ENCODE data around the gene SLC7A1. TPM values are rescaled to one million over a fixed set of nuclear protein-coding genes. Genes with fewer than 3 reads are reported as not detected.

Gene SLC7A1
- total RNA-seq, 4 donors from 2014 or later: 87.5 to 127 (median 93.9) TPM

GRCh38 chr13:29516880-29517279 lies 78.6 kb downstream of the SLC7A1 start:
- H3K4me3 ChIP-seq: no peak overlapping the region
- no peak for TF ChIP-seq CTCF (IDR thresholded peaks at IDR 0.05)
- TF ChIP-seq POLR2A (IDR thresholded peaks at IDR 0.05): no peak
- H3K27me3 ChIP-seq: no peaks in the 10 kb centered on the region
- no peaks in the 10 kb centered on the region for H3K9me3 ChIP-seq
- no peak overlapping the region for H3K27ac ChIP-seq
- H3K4me1 ChIP-seq: peaks cover 0 to 20% (median 0%) of the 10 kb centered on the region in 3 donors
- DNase-seq: no peak
- peaks cover 25 to 100% (median 61%) of the 10 kb centered on the region in 3 donors for H3K36me3 ChIP-seq
- 89 to 95% methylated on average over 6 to 9 of the region's 12 CpGs for WGBS, 2 donors
- intact Hi-C loops (cut with DNase I): no loop called here

- Histone ChIP-seq H3K36me3 (peaks cover 25 to 100% (median 56%) of the 10 kb centered on the region in 3 donors), H3K4me1 (peaks cover 0 to 28% (median 0%) of the 10 kb centered on the region in 3 donors), H3K9me3 (no peaks in the 10 kb centered on the region), H3K4me3 (no peak overlapping the region), H3K27ac (no peak overlapping the region), H3K27me3 (no peaks in the 10 kb centered on the region)
- DNase-seq: no peak
- 86% methylated on average over 9 to 11 of the region's 11 CpGs for WGBS, 2 donors
- TF ChIP-seq CTCF (IDR thresholded peaks at IDR 0.05) (no peak), POLR2A (IDR thresholded peaks at IDR 0.05) (no peak)
- intact Hi-C loops (cut with DNase I): no loop called here
Observed at GRCh38 chr13:29516012-29516411, 79.5 kb downstream of the SLC7A1 start.

- Histone ChIP-seq H3K4me1 (peaks cover 0 to 32% (median 0%) of the 10 kb centered on the region in 3 donors), H3K27me3 (no peaks in the 10 kb centered on the region), H3K4me3 (no peak overlapping the region), H3K27ac (no peak overlapping the region), H3K36me3 (peaks cover 25 to 100% (median 56%) of the 10 kb centered on the region in 3 donors), H3K9me3 (no peaks in the 10 kb centered on the region)
- TF ChIP-seq CTCF (IDR thresholded peaks at IDR 0.05) (no peak), POLR2A (IDR thresholded peaks at IDR 0.05) (no peak)
- WGBS, 2 donors: 70 to 86% methylated on average over 2 of the region's 7 CpGs
- no peak for DNase-seq
- intact Hi-C loops (cut with DNase I): no loop called here
Observed at GRCh38 chr13:29515372-29515771, 80.1 kb downstream of the SLC7A1 start.

DNA sequence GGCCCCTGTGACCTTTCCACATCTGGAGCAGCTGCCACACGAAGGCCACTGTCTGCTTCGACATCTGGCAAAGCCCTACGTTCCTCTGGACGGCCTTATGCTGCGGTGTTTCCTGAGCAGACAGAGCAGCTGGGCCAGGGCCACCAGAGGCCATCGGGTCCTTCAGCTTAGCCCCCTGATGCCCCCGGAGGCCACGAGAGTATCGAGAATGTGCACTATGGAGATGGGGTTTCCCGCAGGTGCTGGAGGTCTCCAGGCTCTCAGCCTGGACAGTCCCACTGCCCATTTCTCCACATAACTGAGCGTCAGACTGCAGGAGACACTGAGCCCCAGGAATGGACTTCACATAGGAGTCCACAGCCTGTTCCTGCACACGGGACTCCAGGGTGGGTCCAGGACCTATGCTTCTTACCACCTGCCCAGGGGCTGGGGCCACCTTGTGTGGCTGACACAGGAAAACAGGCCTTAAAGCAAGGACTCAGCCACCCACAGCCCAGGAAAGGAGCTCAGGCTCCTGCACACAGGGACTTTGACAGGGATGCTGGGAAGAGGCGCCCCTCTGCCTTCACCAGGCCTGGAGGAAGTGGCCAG lies 80.7 kb downstream of the SLC7A1 start:
- Histone ChIP-seq H3K4me1 (peaks cover 0 to 32% (median 0%) of the 10 kb centered on the region in 3 donors), H3K4me3 (no peak overlapping the region), H3K27me3 (no peaks in the 10 kb centered on the region), H3K36me3 (peaks cover 25 to 94% (median 56%) of the 10 kb centered on the region in 3 donors), H3K27ac (no peak overlapping the region), H3K9me3 (no peaks in the 10 kb centered on the region)
- TF ChIP-seq CTCF (IDR thresholded peaks at IDR 0.05) (no peak), POLR2A (IDR thresholded peaks at IDR 0.05) (no peak)
- no peak for DNase-seq
- intact Hi-C loops (cut with DNase I): no loop called here
- no CpG with 5 or more reads among the region's 13 CpGs for WGBS, 2 donors

DNA sequence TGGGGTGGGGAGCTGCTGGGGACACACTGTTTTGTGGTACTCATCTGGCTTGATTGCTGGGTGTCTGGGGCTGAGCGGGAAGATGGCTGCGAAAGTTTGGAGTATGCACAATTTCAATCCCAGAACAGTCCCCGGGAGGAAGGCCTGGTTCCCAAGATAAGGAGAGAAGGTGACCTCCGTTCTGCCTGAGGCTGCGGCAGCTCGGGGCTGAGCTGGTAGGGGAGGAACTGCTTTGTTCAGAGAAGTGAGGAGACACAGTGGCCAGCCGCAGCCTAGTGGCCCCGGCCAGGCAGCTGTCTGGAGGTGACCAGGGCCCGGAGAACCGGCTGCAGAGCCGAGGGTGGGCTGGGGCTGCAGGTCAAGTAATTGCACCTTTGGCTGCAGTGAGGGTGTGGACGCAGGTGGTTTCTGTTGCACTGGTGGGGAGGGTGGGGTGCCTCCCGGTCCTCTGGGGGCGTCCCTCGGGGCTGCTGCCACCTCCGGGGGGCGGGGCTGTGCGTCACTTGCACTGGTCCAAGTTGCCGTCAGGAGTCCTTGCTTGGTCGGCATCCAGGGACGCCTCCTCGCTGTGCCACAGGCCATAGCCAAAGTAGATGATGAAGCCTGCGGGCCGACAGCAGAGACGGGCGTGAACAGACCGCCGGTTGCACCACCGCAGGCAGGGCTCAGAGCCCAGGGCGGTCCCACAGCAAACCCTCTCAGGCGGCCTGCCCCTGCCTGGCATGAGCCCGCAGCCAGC lies 81.3 kb downstream of the SLC7A1 start:
- no peaks in the 10 kb centered on the region for H3K9me3 ChIP-seq
- no peaks in the 10 kb centered on the region for H3K27me3 ChIP-seq
- H3K36me3 ChIP-seq: peaks cover 25 to 88% (median 53%) of the 10 kb centered on the region in 3 donors
- 80 to 96% methylated on average over 4 to 12 of the region's 32 CpGs for WGBS, 2 donors
- TF ChIP-seq CTCF (IDR thresholded peaks at IDR 0.05) (no peak), POLR2A (IDR thresholded peaks at IDR 0.05) (no peak)
- intact Hi-C loops (cut with DNase I): no loop called here
- H3K4me3 ChIP-seq: no peak overlapping the region
- no peak for DNase-seq
- H3K4me1 ChIP-seq: peaks cover 0 to 34% (median 0%) of the 10 kb centered on the region in 3 donors
- H3K27ac ChIP-seq: no peak overlapping the region
